GM18861 (cell line): ENCODE data around the gene SF3B4.
"Not testable (repeated sequence)": the region's sequence is repeated elsewhere in the genome, so short reads cannot be mapped to it uniquely, and the experiment has no call there.

ENCODE experiments used
- ATAC-seq: cut with Tn5 transposase; IDR thresholded peaks from one replicate; pipeline ENCODE4 v1.9.1; 2021; ENCODE audit not compliant: unreplicated experiment

The SF3B4 gene, protein sequence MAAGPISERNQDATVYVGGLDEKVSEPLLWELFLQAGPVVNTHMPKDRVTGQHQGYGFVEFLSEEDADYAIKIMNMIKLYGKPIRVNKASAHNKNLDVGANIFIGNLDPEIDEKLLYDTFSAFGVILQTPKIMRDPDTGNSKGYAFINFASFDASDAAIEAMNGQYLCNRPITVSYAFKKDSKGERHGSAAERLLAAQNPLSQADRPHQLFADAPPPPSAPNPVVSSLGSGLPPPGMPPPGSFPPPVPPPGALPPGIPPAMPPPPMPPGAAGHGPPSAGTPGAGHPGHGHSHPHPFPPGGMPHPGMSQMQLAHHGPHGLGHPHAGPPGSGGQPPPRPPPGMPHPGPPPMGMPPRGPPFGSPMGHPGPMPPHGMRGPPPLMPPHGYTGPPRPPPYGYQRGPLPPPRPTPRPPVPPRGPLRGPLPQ

DNA sequence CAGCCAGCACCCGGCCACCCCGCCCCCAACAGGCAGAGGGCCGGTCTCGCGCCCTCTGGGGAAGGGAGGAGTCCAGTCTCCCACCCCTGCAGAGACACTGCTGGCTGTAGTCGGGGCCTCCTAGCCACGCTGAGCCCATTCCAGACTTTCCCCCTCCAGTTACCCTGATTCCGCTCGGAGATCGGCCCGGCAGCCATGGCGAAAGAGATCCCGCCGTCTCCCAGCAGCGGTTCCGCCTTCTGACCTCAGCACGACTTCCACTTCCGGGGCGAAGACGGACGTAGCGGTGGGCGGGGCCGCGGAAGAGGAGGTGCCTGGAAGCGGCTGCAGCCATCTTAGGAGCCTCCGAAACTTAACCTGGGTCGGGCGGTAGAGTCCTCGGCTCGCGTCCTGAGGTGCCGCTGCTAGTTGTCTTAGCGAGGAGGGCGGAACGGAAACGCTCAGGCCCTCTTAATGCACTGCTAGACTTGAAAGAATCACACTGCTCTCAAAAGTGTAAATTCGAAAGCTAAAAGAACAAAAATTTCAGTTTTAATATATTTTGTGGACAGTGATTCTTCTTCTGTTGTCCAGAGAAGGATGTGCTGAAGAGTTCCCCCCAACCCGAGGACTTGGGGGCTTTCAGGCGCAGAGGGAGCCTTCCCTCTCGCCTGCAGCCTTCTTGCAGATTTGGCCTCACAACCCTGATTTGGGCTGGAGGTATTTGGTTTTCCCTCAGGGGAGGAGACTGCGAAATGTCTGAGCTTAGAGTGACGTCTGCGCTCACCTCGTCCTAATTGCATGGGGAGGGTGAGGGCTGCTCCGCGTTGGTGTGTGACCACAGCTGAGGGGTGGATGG lies at the start of gene SF3B4:
Gene SF3B4, minus strand, starts transcription at position 241 of the 838 bp plus-strand sequence. Its CDS starts 44 bp downstream, at position 197.
- peak; percentile 76 for ATAC-seq

DNA sequence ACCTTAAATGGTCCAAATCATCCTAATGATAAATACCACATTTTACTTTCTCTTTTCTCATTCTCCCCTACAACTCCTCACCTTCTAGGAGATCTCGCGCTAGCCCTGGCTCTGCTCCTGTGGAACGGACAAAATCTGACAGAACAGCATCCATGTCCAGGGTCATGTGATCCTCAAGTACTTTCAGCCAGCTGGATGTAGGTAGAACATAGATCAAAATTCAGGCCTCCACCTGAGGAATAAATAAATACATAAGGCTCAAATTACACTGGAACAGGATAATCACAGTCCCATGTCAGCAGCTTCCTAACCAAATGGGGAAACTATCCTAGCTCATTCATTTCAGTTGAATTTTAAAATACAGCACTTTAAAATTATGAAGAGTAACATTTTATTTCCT lies 49.7 kb upstream of the SF3B4 start:
- no peak for ATAC-seq

DNA sequence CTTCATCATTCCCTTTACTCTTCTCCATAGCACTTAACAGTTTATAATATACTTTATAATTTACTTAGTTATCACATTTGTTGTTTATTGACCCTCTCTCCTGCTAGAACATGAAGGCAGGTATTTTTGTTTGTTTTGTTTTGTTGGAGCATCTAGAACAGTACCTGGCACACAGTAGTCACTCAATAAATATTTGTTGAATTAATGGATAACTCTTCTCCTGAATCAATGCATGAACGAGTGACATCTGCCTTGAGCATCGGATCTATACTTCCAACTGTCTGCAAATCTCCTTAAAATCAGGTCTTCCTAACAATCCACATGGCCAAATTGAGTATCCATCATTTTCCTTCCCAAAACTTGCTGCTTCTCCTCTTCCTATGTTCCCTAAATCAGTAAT lies 44.9 kb upstream of the SF3B4 start:
- no peak for ATAC-seq

DNA sequence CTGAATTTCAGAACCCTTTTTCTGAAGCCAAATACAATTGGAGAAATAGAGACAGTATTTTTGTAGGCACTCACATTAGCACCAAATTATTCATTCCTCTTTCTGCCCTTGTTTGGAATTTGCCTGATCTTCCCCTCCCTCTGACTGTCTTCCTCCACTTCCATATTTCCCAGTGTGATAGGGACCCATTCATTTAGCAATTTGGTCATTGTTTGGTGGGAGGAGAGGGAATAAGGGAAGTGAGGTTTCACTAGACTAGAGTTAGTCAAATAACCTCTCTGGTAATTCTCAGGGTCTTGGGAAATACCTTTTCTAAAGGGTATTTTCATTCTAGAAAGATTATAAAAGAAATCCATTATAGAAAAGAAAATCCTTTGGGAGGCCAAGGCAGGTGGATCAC lies 40.0 kb upstream of the SF3B4 start:
- no peak for ATAC-seq

DNA sequence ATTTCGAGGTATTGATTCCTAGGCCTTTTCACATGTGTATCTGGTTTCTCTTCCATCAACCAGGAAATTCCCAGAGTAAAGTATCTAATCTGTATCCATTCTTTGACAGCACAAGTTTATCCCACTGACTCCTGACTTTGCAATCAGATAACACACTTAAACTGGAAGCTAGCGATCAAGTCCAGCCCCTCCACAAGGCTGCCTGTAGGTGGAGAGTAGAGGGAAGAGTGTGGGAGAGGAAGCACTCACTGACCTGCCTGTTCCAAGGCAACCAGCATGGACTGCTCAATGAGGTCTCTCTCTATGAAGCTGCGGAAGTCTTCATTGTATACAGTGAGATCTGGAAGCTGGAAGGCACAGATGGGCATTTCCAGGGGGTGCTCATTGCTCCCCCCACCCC lies 39.4 kb upstream of the SF3B4 start:
- ATAC-seq = no peak

DNA sequence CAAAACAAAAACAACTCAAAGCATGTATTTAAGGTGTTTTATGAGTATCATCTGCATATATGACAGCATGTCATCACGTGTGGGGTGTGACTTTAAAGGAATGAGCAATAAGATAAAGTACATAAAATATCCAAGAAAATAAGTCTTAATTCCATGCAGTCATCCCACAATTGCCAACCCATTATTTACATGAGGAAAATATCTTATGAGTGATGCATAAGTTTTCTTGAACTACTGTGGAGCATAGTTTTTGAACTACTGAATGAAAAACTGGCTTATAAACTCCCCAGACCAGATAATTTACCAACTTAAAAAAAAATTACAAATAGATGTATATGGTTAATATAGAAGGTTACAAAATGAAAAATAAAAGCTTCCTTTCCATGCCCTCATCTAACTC lies 38.8 kb upstream of the SF3B4 start:
- ATAC-seq = no peak

DNA sequence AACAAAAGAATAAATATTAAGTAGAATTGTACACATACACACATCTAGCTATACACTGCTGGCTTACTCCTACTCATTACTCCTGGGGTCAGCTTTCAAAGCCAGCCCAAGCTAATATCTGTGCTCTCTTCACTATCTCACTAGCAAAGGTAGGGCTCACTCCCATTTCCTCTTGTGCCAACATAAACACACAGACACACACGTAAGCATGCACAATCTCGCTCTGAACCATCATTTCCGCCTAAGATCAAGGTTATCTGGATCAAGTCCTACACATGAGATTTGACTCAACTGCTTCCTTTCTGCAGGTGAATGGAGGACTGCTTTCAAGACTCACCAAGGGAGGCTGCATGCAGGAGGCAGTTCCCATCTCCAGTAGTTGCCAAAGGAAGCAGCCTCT lies 37.8 kb upstream of the SF3B4 start:
- no peak for ATAC-seq

DNA sequence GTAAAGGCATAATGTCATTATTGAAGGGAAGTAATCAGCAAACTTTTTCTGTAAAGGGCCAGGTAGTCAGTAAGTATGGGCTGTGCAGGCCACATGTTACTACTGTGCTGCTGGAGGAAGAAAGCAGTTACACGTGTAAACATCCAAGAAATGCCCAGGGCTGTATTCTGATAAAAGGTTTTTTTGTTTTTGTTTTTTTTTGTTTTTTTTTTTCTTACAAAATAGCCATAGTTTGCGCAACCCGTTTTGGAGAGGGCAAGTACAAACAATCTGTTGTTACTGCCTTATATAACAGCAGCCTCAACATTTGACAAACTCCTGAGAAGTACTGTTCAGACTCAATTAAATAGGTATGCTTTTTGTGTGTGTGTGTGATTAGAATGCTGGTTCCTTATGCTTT lies 35.8 kb upstream of the SF3B4 start:
- no peak for ATAC-seq

DNA sequence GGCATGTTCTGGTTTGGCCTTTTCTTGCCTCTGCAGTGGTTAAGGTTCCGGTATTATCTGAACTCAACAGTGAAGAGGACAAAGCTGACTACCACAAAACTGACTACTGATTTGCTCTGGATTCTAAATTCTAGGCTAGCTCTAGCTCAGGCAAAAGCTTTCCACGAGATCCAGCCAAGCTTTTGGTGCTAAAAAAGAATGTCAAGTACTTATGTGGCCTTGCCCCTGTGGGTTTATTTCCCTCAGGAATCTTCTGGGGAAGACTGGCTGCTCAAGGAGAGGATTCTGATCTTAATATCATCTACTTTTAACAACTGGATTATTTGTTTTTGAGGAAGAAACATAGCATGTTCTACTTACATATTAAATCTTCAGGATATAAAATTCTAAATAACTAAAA lies 35.1 kb upstream of the SF3B4 start:
- no peak for ATAC-seq

DNA sequence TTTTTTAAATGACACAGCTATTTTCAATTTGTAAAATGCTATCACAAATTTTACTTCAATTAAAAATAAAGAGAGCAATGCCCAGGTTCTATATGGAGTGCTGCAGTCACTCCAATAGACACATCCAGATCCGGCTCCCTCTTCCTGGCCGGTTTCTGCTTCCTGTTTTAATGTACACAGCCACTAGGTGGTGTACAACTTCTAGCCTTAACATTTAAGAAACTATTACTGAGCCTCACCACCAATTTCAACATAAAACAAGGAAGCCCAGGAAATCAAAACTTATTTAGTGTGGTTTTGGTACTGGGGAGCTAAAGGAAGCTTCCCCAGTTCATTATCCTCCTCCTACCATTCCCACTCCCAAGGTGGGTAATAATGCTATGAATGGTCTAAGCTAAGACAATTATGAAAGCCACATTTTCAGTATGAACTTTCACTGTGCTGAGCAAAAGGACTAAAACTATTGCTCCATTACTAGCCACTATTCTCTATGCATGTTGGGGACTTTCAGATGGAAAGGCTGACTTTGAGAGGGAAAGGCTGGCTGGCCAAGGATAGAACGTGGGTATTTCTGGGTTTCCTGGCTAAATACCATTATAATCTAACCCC lies 34.5 kb upstream of the SF3B4 start:
- no peak for ATAC-seq

DNA sequence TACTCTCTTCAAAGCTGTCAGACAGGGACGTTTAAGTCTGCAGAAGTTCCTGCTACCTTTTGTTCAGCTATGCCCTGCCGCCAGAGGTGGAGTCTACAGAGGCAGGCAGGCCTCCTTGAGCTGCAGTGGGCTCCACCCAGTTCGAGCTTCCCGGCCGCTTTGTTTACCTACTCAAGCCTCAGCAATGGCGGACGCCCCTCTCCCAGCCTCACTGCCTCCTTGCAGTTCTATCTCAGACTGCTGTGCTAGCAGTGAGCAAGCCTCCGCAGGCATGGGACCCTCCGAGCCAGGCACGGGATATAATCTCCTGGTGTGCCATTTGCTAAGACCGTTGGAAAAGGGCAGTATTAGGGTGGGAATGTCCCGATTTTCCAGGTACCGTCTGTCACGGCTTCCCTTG lies 29.9 kb upstream of the SF3B4 start:
- ATAC-seq = not testable (repeated sequence)

DNA sequence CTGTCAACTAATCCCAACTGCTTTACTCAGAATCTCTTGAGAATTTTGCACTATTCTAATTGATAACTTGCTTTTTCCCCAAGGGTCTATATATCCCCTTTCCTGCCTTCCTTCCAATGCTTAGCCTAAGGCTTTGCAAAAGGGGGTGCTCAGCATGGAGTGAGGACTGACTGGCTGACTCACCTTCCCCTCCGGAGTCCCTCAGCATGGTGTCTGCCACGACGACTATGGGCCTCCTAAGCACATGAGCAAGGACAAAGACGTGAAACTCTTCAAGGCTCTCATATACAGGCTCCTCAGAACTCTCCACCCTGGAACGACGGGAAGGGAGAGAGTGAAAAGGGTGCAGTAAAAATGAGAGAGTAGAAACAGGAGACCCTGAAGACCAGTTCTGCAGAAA lies 22.3 kb upstream of the SF3B4 start:
- ATAC-seq = no peak

DNA sequence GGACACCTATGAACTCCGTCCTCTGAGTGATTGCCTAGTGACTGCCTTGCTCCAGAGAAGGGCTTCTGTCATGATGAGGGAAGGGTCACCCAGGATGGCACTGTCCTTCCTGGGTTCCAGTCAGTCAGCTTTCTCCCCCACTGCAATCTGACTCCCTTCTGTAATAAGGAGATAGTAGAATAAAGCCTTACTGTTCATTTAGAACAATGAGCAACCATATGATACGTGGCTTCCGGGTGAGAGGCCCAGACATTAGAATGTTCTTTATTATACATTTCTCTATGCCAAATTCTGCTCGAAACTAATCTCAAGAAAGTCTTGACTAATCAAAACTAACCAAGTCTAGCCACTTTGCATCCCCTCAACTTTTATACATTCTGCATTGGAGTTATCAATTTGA lies 17.6 kb upstream of the SF3B4 start:
- ATAC-seq = no peak

DNA sequence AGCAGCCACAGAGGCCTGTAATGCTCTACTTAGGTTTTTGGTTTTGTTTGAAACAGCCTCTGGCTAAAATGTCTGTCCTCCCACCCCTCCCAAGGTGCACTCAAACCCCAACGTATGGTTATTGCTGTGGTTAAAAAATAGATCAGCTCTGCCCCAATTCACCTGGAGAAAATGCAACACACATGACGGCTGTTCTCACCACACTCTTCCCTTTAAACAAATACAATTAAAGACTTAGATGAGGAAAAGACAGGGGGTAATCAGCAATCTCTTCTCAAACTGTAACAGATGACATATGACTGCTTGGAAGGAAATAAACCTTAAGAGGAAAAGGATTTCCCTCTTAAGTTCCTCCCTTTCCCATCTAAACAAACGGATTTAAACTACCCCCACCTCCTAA lies 15.3 kb upstream of the SF3B4 start:
- ATAC-seq = no peak

DNA sequence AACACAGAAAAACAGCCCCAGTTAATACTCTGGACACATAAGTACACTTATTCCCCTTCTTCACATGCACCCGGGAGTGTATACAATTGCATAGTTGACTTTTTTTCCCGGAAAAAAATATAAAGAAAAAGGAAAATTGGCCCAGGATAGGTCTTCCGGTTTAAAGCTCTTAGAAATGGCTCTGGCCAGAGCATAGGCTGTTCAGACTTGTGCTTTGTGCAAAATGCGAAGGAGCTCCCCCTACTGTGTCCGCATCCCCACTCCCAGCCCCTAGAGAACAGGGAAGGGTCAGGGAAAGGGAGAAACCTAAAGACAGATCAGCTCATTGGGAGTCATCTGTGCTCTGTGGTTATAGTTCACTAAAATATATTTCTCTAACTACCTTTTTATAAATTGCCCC lies 14.6 kb upstream of the SF3B4 start:
- no peak for ATAC-seq

DNA sequence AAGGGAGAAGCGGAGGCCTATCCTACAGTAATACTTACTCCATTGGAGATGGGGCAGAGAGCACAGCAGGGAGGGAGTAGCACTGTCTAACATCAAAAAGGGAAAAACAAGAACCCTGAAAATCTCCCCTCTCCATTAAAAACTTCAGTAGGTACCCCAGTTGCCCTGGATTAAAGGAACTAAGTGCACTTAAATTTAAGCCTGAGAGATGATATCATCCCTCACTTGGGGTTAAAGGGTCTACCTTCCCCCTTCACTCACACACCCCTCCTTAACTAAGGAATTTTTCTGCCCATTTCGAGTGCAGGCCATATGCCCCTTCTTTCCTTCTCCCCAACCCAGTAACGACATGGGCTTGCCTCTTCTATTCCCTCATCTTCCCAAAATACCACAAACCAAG lies 12.8 kb upstream of the SF3B4 start:
- ATAC-seq = no peak

DNA sequence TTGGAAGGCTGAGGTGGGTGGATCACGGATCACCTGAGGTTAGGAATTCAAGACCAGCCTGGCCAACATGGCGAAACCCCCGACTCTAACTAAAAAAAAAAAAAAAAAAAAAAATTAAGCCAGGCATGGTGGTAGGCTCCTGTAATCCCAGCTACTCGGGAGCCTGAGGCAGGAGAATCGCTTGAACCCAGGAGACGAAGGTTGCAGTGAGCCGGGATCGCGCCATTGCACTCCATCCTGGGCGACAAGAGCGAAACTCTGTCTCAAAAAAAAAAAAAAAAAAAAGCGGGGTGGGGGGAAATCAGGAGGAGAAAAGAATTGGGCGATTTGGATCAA lies 11.0 kb upstream of the SF3B4 start:
- ATAC-seq = not testable (repeated sequence)

DNA sequence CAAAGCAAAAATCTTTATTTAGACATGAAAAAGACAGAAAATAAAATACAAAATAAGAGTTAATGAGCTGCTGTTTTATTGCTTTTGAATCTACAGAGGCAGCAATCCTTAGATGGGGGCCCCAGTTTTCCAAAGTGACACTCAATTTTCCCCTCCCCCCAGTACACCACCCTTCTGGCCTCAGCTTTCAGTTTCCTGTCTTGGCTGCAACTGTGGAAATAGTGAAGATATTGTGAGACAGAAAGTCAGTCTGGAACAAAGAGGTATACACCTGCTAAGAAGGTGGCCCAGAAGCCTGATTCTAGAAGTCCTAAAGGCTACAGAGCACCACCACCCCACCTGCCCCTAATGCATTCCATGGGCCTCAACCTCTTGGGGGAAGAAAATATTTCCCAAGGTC lies 10.2 kb upstream of the SF3B4 start:
- no peak for ATAC-seq

DNA sequence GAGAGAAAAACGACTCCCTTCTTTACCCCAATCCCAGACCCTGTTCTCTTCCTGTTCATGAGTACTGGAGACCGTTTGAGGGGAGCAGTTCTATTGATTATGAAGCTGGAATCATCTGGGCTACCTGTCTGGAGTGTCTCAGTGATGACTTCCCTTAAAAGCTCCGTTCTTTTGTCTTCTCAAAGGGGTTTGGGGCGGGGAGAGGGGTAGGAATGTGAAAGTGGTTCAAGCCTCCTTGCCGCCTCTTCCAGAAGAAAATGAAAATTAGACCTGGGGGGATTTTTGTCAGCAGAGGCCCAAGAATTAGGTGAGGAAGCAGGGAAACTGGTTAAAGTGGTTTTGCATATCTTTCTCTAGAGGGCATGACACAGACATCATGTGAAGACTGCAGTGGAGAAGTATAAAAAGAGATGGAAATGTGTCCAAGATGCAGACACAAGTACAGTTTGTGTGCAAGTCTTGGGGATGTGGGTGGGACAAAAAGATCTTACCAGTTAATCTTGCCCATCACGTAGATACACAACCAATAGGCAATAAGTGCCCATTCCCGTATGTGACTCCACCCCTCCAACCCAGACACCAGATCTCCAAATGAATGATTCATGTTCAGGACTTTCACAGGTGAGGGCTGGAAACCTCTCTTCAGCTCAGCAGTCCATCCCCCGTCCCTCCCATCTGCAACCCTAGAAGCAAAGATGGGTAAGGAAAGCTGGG lies 9.5 kb upstream of the SF3B4 start:
- no peak for ATAC-seq

DNA sequence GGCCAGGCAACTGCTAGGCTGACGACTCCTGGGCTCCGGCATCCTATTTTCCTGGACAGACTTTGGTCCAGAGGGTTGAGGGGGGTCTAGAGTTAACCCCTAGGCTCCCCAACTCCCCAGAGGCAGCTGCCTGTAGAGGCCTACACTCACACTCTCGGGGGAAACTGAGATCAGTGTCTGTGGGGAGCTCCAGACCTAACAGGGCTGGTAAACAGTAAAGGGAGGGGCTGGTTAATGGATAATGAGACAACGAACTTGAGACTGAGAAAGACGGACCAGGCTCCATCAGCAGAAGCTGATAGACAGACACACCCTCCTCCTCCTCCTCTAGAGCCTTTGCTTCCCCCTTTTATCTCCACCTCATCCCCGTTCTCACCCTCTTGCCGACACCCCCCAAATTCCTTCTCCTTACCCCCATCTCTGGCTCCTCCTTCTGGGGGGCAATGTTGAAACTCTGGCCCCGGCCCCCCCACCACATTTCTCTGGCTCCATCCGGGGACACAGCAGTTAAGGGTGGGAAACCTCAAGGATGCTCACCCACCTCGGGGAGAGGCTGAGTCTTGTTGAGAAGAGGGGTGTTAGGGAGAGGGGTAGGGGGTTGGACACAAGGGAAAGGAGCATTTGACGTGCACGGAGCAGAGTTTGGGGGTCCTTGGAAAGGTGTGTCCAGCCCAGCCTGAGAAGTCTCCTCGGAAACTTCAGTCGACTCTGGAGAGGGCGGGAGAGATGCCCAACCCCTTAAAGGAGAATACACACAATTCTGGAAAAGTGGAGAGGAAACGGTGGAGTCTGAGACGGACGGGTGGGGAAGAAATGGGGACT lies 8.8 kb upstream of the SF3B4 start, which contains the start of gene MTMR11:
Gene MTMR11, minus strand, starts transcription at position 710 of the 822 bp plus-strand sequence. Its CDS starts 232 bp downstream, at position 478.
- ATAC-seq = no peak
